OCI-LY7 (cell line): ENCODE results near the gene EXOC4. TPM values are rescaled to one million over a fixed set of nuclear protein-coding genes. Genes with fewer than 3 reads are reported as not detected.

Source experiments
- BruUV-seq: library from RNA; stranded (reverse); fragments of 400-500 nt; replicated peaks from 2 replicates; lab custom pipeline; 2021; lab: Mats Ljungman, UMichigan
- CTCF ChIA-PET: fragments of 300-600 bp; sonication (Branson Sonifier 250); formaldehyde crosslinking; loops from one replicate; lab custom pipeline; 2022; ENCODE audit warnings: antibody characterized with exemption; ENCODE audit not compliant: unreplicated experiment; lab: Charles Lee
- POLR2A ChIA-PET: fragments of 300-600 bp; sonication (Branson Sonifier 250); formaldehyde crosslinking; loops from one replicate; lab custom pipeline; 2022; ENCODE audit warnings: antibody characterized with exemption; lab: Charles Lee
- DNase-seq: peaks from one replicate; pipeline ENCODE4 v3.0.0-alpha.2; 2015; ENCODE audit warnings: low spot score
- H2AFZ ChIP-seq: fragments of 200-600 bp; sonication (generic), shearing (Covaris generic); 2 replicates; pipeline ENCODE4 v1.6.1; 2014; ENCODE audit warnings: mild to moderate bottlenecking, antibody characterized with exemption, low read length, moderate library complexity
- H3K27ac ChIP-seq: fragments of 200-600 bp; sonication (generic); 2 replicates; pipeline ENCODE4 v1.5.1; 2014; ENCODE audit warnings: mixed run types, low read depth, mild to moderate bottlenecking, moderate library complexity, low read length, inconsistent platforms; ENCODE audit not compliant: poor library complexity, severe bottlenecking
- H3K36me3 ChIP-seq: fragments of 200-600 bp; sonication (generic); 2 replicates; pipeline ENCODE4 v1.6.1; 2014; ENCODE audit warnings: mild to moderate bottlenecking, antibody characterized with exemption, low read length, moderate library complexity, mixed read lengths; ENCODE audit not compliant: insufficient read depth
- H3K4me1 ChIP-seq: fragments of 200-600 bp; sonication (generic); 2 replicates; pipeline ENCODE4 v1.5.1; 2014; ENCODE audit warnings: mild to moderate bottlenecking, low read length; ENCODE audit not compliant: insufficient read depth, poor library complexity, severe bottlenecking
- H3K4me2 ChIP-seq: fragments of 200-600 bp; sonication (generic); 2 replicates; pipeline ENCODE4 v1.6.1; 2014; ENCODE audit warnings: mild to moderate bottlenecking, low read length
- H3K4me3 ChIP-seq: fragments of 200-600 bp; sonication (generic); 2 replicates; pipeline ENCODE4 v1.5.1; 2014; ENCODE audit warnings: mild to moderate bottlenecking, low read depth, low read length; ENCODE audit not compliant: poor library complexity, severe bottlenecking
- H3K79me2 ChIP-seq: fragments of 200-600 bp; sonication (generic); 2 replicates; pipeline ENCODE4 v1.6.1; 2016; ENCODE audit warnings: low read depth, mild to moderate bottlenecking, low read length, moderate library complexity, mixed read lengths; ENCODE audit not compliant: insufficient read depth
- H3K9me2 ChIP-seq: fragments of 200-600 bp; sonication (generic); 2 replicates; pipeline ENCODE4 v1.6.1; 2016; ENCODE audit warnings: mild to moderate bottlenecking, low read length, mixed read lengths; ENCODE audit not compliant: insufficient read depth
- H3K9me3 ChIP-seq: fragments of 200-600 bp; sonication (generic); 2 replicates; pipeline ENCODE4 v1.6.1; 2014; ENCODE audit warnings: mild to moderate bottlenecking, mixed run types, low read length, mixed read lengths
- H4K20me1 ChIP-seq: fragments of 200-600 bp; sonication (generic); 2 replicates; pipeline ENCODE4 v1.6.1; 2014; ENCODE audit warnings: mild to moderate bottlenecking, antibody characterized with exemption, low read length, moderate library complexity, mixed read lengths; ENCODE audit not compliant: insufficient read depth
- EZH2phosphoT487 ChIP-seq: fragments of 200-600 bp; sonication (generic); IDR thresholded peaks from 2 replicates; pipeline ENCODE4 v1.6.1; 2018; ENCODE audit warnings: low read depth, borderline replicate concordance, mild to moderate bottlenecking, mixed run types, antibody characterized with exemption, low read length, moderate library complexity, mixed read lengths
- intact Hi-C: fragments of 100-400 bp; cut with micrococcal nuclease; formaldehyde crosslinking; loops from one replicate; pipeline ENCODE4 v1.10.0; 2022; ENCODE audit not compliant: unreplicated experiment
- total RNA-seq, 2 experiments: library from RNA; depleted of rRNA in 1 of 2; stranded (reverse); fragments of >200 nt in 1 of 2; shearing (Covaris generic) in 1 of 2; gene quantifications; 2 replicates each; pipeline ENCODE4 v1.2.3, GENCODE V29; 2014 to 2022
- TF ChIP-seq, protein P1 (sequence below): fragments of 200-600 bp; sonication (generic); conservative IDR thresholded peaks from 2 replicates; pipeline ENCODE4 v1.5.1; 2014; ENCODE audit warnings: mild to moderate bottlenecking, antibody characterized with exemption, low read length, moderate library complexity, mixed read lengths

EXOC4 gene
- total RNA-seq, 2 experiments from 2014 or later = 75.1 to 93.2 TPM

DNA sequence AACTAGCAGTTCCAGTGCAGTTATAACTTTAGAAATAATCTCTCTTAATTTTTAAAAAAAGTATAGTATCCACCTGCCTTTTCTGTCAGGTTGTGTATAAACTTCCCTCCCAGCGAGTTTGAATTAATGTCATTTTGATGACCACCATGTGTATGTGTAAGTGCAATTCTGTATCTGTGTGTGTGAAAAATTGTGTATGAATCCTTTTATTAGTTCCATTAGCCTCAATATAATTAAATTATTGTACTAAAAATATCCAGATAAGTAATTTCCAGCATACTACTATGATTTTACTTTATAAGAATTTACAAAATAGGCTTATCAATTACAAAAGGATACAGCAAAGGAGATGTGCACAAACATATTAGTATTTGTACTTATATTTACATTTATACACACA, 453.1 kb downstream of the EXOC4 start:
- Histone ChIP-seq H3K27ac (no peak overlapping the region), H3K4me3 (no peak overlapping the region), H3K4me1 (no peaks in the 10 kb centered on the region), H3K9me3 (no peaks in the 10 kb centered on the region), H3K79me2 (no peaks in the 10 kb centered on the region), H3K4me2 (no peak overlapping the region), H3K9me2 (no peaks in the 10 kb centered on the region), H2AFZ (no peak overlapping the region), H3K36me3 (no peaks in the 10 kb centered on the region), H4K20me1 (no peaks in the 10 kb centered on the region)
- no peak for DNase-seq
- no TSS peak for BruUV-seq
- POLR2A ChIA-PET = no interaction called here
- CTCF ChIA-PET = no interaction called here
- no peak for TF ChIP-seq EZH2phosphoT487
- TF ChIP-seq, protein P1, sequence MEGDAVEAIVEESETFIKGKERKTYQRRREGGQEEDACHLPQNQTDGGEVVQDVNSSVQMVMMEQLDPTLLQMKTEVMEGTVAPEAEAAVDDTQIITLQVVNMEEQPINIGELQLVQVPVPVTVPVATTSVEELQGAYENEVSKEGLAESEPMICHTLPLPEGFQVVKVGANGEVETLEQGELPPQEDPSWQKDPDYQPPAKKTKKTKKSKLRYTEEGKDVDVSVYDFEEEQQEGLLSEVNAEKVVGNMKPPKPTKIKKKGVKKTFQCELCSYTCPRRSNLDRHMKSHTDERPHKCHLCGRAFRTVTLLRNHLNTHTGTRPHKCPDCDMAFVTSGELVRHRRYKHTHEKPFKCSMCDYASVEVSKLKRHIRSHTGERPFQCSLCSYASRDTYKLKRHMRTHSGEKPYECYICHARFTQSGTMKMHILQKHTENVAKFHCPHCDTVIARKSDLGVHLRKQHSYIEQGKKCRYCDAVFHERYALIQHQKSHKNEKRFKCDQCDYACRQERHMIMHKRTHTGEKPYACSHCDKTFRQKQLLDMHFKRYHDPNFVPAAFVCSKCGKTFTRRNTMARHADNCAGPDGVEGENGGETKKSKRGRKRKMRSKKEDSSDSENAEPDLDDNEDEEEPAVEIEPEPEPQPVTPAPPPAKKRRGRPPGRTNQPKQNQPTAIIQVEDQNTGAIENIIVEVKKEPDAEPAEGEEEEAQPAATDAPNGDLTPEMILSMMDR = no peak
- intact Hi-C loops = no loop called here

GRCh38 chr7:133709036-133709880, 456.4 kb downstream of the EXOC4 start:
- Histone ChIP-seq H3K27ac (no peak overlapping the region), H3K36me3 (no peaks in the 10 kb centered on the region), H4K20me1 (no peaks in the 10 kb centered on the region), H3K4me1 (no peaks in the 10 kb centered on the region), H3K4me2 (no peak overlapping the region), H2AFZ (no peak overlapping the region), H3K79me2 (no peaks in the 10 kb centered on the region), H3K9me2 (no peaks in the 10 kb centered on the region), H3K9me3 (no peaks in the 10 kb centered on the region), H3K4me3 (no peak overlapping the region)
- CTCF ChIA-PET = no interaction called here
- POLR2A ChIA-PET = no interaction called here
- TF ChIP-seq, protein P1 = no peak
- no peak for DNase-seq
- intact Hi-C loops = no loop called here
- BruUV-seq = no TSS peak

DNA sequence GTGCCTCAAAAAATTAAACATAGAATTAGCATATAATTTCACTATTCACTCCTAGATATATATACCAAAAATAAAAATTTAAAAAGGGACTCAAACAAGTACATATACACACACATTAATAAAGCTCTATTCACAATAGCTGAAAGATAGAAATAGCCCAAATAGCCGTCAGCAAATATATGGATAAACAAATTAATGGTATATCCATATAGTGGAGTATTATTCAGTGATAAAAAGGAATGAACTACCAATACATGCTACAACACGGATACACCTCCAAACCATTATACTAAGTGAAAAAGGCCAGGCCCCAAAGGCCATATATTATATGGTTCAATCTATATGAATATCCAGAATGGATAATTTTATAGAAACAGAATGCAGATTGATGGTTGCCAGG, 459.7 kb downstream of the EXOC4 start:
- H3K4me3 ChIP-seq = no peak overlapping the region
- H4K20me1 ChIP-seq = no peaks in the 10 kb centered on the region
- POLR2A ChIA-PET = interaction anchor here (0.6 kb wide), 2 partner anchors 13 to 50 kb away, joined by 3 read pairs; no protein-coding TSS in a partner anchor
- H3K9me2 ChIP-seq = no peaks in the 10 kb centered on the region
- CTCF ChIA-PET = no interaction called here
- H3K4me2 ChIP-seq = no peak overlapping the region
- H3K9me3 ChIP-seq = no peaks in the 10 kb centered on the region
- intact Hi-C loops = no loop called here
- no peak overlapping the region for H2AFZ ChIP-seq
- no peak for TF ChIP-seq EZH2phosphoT487
- TF ChIP-seq, protein P1 = no peak
- no peaks in the 10 kb centered on the region for H3K79me2 ChIP-seq
- H3K27ac ChIP-seq = no peak overlapping the region
- BruUV-seq = no TSS peak
- no peaks in the 10 kb centered on the region for H3K36me3 ChIP-seq
- no peaks in the 10 kb centered on the region for H3K4me1 ChIP-seq
- no peak for DNase-seq
